Panc1 (cell line): ENCODE results near the gene FAM76A.

Experiments
- POLR2AphosphoS5 ChIP-seq: IDR thresholded peaks from 2 replicates; pipeline ENCODE4 v1.6.1; 2012; ENCODE audit warnings: mild to moderate bottlenecking, low read depth, low read length, moderate library complexity
- SIN3A ChIP-seq: IDR thresholded peaks from 2 replicates; pipeline ENCODE4 v1.6.1; 2012; ENCODE audit warnings: low read depth, mild to moderate bottlenecking, low read length, moderate library complexity, borderline replicate concordance; ENCODE audit not compliant: insufficient read depth
- TCF7L2 ChIP-seq: IDR thresholded peaks from 2 replicates; pipeline ENCODE4 v1.6.1; 2011; ENCODE audit warnings: mild to moderate bottlenecking, low read depth, low read length, inconsistent platforms
- TF ChIP-seq, protein P1 (sequence below): fragments of 450-650 bp; IDR thresholded peaks from 2 replicates; pipeline ENCODE4 v1.5.1; 2017; ENCODE audit warnings: mild to moderate bottlenecking
- TF ChIP-seq, protein P2 (sequence below), 2 experiments: IDR thresholded peaks; 2 replicates each; pipeline ENCODE4 v1.6.1; 2011 to 2012; ENCODE audit warnings: low read depth in 2 of 2, control low read depth in 1 of 2, low read length in 1 of 2, mild to moderate bottlenecking in 1 of 2, moderate library complexity in 1 of 2; ENCODE audit not compliant: insufficient read depth in 1 of 2

DNA sequence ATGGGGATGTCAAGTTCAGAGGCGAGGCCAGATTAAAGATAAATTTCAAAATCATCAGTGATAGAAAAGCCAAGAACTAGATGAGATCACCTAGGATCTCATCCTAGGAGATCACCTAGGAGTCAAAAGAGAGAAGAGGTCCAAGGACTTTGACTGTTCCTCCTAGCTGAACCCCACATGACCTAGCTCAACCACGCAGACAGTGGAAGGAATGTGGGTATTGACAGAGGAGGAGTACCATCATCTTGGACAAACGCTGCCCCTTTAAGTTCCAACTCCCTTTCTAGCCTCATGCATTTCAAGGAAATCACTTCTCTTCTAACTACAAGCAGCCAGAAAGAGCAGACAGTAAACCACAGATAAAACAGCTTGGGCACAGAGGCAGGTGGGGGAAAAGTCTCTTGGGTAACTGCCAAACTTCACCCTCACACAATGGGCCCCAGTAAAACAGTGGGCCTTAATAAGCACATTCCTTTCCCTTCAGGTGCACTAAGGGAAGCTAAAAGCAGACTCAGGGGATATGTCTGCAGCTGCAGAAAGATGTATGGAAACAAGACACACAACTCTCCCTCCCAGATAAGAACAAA lies 12.5 kb upstream of the FAM76A start:
- TF ChIP-seq TCF7L2 (no peak), SIN3A (no peak), POLR2AphosphoS5 (no peak)
- TF ChIP-seq, protein P1, sequence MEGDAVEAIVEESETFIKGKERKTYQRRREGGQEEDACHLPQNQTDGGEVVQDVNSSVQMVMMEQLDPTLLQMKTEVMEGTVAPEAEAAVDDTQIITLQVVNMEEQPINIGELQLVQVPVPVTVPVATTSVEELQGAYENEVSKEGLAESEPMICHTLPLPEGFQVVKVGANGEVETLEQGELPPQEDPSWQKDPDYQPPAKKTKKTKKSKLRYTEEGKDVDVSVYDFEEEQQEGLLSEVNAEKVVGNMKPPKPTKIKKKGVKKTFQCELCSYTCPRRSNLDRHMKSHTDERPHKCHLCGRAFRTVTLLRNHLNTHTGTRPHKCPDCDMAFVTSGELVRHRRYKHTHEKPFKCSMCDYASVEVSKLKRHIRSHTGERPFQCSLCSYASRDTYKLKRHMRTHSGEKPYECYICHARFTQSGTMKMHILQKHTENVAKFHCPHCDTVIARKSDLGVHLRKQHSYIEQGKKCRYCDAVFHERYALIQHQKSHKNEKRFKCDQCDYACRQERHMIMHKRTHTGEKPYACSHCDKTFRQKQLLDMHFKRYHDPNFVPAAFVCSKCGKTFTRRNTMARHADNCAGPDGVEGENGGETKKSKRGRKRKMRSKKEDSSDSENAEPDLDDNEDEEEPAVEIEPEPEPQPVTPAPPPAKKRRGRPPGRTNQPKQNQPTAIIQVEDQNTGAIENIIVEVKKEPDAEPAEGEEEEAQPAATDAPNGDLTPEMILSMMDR, result no peak
- TF ChIP-seq, protein P2, sequence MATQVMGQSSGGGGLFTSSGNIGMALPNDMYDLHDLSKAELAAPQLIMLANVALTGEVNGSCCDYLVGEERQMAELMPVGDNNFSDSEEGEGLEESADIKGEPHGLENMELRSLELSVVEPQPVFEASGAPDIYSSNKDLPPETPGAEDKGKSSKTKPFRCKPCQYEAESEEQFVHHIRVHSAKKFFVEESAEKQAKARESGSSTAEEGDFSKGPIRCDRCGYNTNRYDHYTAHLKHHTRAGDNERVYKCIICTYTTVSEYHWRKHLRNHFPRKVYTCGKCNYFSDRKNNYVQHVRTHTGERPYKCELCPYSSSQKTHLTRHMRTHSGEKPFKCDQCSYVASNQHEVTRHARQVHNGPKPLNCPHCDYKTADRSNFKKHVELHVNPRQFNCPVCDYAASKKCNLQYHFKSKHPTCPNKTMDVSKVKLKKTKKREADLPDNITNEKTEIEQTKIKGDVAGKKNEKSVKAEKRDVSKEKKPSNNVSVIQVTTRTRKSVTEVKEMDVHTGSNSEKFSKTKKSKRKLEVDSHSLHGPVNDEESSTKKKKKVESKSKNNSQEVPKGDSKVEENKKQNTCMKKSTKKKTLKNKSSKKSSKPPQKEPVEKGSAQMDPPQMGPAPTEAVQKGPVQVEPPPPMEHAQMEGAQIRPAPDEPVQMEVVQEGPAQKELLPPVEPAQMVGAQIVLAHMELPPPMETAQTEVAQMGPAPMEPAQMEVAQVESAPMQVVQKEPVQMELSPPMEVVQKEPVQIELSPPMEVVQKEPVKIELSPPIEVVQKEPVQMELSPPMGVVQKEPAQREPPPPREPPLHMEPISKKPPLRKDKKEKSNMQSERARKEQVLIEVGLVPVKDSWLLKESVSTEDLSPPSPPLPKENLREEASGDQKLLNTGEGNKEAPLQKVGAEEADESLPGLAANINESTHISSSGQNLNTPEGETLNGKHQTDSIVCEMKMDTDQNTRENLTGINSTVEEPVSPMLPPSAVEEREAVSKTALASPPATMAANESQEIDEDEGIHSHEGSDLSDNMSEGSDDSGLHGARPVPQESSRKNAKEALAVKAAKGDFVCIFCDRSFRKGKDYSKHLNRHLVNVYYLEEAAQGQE (IDR thresholded peaks at IDR 0.05; ENCODE audit: insufficient read depth in 1 of 2, low read depth in 2 of 2, low read length in 1 of 2), result no peak
